Gastrocnemius medialis (tissue), 4 donors: Measurements from ENCODE around the gene MARK3.

Experiments
- POLR2A ChIP-seq, 2 donors: fragments of 450-650 bp; IDR thresholded peaks; one replicate each; pipeline ENCODE4 v1.6.1; 2017; ENCODE audit warnings: antibody characterized with exemption in 2 of 2, mild to moderate bottlenecking in 2 of 2, moderate library complexity in 2 of 2
- TF ChIP-seq, protein P1 (sequence below), 5 experiments: fragments of 450-650 bp in 3 of 5; fragments of 200-600 bp in 2 of 5; sonication (generic) in 2 of 5; IDR thresholded peaks in 4 of 5; conservative IDR thresholded peaks in 1 of 5; 1 replicate in 4 of 5; 2 replicates in 1 of 5; pipeline ENCODE4 v1.5.1; 2016 to 2019; ENCODE audit warnings: antibody characterized with exemption in 5 of 5, mild to moderate bottlenecking in 3 of 5, moderate library complexity in 3 of 5

DNA sequence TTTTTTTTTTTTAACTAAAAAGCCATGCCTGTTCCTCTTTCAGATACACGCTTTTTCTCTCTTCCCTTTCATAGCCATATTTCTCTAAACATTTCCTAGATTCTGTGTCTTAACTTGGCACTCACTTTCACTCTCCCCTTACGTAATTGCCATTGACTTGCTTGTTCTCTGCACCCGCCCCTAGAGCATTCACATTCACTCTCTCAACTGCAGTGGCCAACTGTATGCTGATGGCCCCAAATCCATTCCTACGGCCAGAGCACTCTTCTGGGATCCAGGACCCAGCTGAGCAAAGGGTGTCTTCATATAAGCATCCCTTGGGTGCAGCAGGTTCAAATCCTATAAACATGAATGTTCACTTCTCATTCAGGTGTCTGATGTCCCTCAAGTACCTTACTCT lies 77.9 kb downstream of the MARK3 start:
- TF ChIP-seq, protein P1, sequence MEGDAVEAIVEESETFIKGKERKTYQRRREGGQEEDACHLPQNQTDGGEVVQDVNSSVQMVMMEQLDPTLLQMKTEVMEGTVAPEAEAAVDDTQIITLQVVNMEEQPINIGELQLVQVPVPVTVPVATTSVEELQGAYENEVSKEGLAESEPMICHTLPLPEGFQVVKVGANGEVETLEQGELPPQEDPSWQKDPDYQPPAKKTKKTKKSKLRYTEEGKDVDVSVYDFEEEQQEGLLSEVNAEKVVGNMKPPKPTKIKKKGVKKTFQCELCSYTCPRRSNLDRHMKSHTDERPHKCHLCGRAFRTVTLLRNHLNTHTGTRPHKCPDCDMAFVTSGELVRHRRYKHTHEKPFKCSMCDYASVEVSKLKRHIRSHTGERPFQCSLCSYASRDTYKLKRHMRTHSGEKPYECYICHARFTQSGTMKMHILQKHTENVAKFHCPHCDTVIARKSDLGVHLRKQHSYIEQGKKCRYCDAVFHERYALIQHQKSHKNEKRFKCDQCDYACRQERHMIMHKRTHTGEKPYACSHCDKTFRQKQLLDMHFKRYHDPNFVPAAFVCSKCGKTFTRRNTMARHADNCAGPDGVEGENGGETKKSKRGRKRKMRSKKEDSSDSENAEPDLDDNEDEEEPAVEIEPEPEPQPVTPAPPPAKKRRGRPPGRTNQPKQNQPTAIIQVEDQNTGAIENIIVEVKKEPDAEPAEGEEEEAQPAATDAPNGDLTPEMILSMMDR (IDR thresholded peaks at IDR 0.05 in 4 of 5, conservative IDR thresholded peaks at IDR 0.05 in 1 of 5), result no peak
- TF ChIP-seq POLR2A (IDR thresholded peaks at IDR 0.05), result no peak
